Stimulated activated CD4-positive, alpha-beta T cell treated with anti-CD3 and anti-CD28 coated beads, TNF-alpha, amount 100 ng/mL, for 48 hours (primary cell): Measurements from ENCODE around the gene CLEC4M.
"Not testable (repeated sequence)": the region's sequence is repeated elsewhere in the genome, so short reads cannot be mapped to it uniquely, and the experiment has no call there.

ENCODE experiments used
- DNase-seq, 3 donors: peaks; one replicate each; pipeline ENCODE4 v3.0.0-alpha.2; 2020; ENCODE audit warnings: low read depth in 3 of 3

CLEC4M gene

DNA sequence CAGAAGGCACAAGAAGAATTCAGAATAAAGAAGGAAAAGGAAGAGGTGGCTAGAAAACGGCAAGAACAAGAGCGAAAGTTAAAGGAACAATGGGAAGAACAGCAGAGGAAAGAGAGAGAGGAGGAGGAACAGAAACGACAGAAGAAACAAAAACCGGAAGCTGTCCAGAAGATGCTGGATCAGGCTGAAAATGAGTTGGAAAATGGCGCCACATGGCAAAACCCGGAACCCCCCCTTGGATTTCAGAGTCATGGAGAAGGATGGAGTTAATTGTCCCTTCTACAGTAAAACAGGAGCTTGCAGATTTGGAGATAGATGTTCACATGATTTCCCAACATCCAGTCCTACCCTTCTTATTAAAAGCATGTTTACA lies 22.4 kb upstream of the CLEC4M start:
- DNase-seq = no peak

DNA sequence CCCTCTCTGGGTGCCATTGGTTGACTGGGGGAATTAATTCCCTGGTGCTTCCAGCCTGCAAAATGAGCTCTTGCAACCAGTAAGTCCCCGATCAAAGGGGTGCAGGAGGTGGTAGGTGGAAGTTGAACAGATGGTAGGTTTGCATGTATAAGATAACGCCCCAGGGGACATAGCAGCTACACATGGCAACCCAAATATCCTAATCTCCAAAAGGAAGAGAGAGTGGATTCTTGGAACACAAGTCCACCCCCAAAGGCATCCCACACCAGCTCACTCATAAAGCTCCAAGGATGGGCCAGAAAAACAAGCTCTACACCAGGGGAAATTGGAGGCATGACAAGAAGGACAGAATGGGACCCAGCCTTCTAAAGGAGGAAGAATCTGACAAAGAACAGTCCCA lies 20.5 kb upstream of the CLEC4M start:
- DNase-seq = no peak

- no peak for DNase-seq
Measured at GRCh38 chr19:7742991-7743390, 20.1 kb upstream of the CLEC4M start.

GRCh38 chr19:7743425-7743841 lies 19.6 kb upstream of the CLEC4M start:
- peak in 1 of 3 donors; percentile 28 for DNase-seq

GRCh38 chr19:7744199-7744786 lies 18.8 kb upstream of the CLEC4M start:
- no peak for DNase-seq

DNA sequence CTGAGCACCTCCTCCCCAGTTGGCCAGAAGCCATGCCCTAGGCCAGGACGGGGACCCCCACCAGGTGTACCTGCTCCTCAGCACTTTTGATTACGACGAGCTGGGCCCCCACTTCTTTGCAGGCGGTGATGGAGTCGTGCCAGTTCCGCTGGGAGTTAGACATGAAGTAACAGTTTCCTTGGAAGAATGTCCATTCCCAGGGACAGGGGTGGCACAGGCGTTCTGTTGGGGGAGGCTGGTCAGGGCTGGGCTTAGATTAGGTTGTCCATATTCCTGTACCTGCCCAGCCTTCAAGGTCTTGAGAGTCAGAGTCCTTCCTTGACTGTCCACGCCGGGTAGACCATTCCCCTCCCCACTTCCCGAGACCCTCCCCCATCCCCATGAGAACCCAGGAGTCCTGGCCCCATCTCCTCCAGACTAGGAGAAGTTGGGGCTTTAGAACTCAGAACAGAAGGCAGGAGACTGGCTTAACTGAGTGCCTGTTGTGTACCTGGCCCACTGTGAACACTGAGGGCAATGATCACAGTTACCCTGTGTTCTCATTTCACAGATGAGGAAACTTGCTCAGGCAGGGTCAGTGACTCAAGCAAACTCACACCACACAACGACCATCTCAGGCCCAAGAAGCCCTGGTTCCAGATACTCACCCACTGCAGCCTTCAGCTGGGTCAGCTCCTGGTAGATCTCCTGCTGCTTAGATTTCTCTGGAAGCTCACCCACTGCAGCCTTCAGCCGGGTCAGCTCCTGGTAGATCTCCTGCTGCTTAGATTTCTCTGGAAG lies 18.0 kb upstream of the CLEC4M start:
- DNase-seq = no peak

DNA sequence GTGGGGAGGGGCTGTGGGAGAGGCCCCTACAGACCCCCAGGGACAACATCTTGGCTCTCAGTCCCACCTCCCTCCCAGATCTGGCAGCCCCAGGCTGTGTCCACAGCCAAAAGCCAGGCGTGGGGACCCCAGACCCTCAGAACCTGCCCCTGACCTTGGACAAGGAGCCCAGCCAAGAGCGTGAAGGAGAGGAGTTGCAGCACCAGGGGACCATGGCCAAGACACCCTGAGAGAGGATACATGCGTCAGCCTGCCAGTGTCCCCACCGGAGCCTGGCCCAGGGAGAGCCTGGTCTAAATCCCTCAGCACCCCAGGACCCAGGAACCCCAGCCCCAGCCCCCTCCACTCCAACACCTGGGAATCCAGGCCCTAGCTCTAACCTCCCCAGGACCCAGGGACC lies 16.7 kb upstream of the CLEC4M start:
- not testable (repeated sequence) for DNase-seq

- DNase-seq = no peak
Measured at GRCh38 chr19:7746903-7747884, 15.8 kb upstream of the CLEC4M start, which contains the start of gene CD209. CD209 (minus strand) TSS chr19:7747534; CDS start chr19:7747511, 23 bp downstream.

- DNase-seq = no peak
Measured at GRCh38 chr19:7748171-7748570, 14.9 kb upstream of the CLEC4M start.

- DNase-seq = no peak
Measured at GRCh38 chr19:7748756-7749155, 14.3 kb upstream of the CLEC4M start.

- DNase-seq = peak in 2 of 3 donors; percentile 33 to 35
Measured at GRCh38 chr19:7751157-7751783, 11.8 kb upstream of the CLEC4M start.

GRCh38 chr19:7756258-7756657 lies 6.8 kb upstream of the CLEC4M start:
- DNase-seq = no peak

GRCh38 chr19:7757358-7757757 lies 5.7 kb upstream of the CLEC4M start:
- DNase-seq = no peak

GRCh38 chr19:7759156-7759555 lies 3.9 kb upstream of the CLEC4M start:
- DNase-seq = no peak

DNA sequence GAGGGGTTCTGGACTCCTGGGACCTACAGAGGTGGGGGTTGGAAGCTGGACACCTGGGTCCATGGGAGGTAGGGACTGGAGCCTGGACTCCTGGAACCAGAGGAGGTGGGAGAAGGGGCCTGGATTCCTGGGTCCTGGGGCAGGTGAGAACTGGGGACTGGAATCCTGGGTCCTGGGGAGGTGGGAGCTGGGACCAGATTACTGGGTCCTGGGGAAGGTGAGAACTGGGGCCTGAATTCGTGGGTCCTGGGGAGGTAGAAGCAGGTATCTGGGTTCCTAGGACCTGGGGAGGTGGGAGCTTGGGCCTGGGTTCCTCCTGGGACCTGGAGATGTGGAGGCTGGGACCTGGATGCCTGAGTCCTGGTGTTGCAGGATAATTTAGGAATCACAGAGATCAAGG lies 653 bp downstream of the CLEC4M start:
- DNase-seq = no peak

GRCh38 chr19:7764157-7764556 lies 1.1 kb downstream of the CLEC4M start:
- not testable (repeated sequence) for DNase-seq

DNA sequence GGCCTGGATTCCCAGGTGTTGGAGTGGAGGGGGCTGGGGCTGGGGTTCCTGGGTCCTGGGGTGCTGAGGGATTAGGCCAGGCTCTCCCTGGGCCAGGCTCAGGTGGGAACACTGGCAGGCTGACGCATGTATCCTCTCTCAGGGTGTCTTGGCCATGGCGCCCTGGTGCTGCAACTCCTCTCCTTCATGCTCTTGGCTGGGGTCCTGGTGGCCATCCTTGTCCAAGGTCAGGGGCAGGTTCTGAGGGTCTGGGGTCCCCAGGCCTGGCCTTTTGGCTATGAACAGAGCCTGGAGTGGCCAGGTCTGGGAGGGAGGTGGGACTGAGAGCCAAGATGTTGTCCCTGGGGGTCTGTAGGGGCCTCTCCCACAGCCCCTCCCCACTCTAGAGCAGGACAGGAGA lies 2.0 kb downstream of the CLEC4M start:
- not testable (repeated sequence) for DNase-seq

DNA sequence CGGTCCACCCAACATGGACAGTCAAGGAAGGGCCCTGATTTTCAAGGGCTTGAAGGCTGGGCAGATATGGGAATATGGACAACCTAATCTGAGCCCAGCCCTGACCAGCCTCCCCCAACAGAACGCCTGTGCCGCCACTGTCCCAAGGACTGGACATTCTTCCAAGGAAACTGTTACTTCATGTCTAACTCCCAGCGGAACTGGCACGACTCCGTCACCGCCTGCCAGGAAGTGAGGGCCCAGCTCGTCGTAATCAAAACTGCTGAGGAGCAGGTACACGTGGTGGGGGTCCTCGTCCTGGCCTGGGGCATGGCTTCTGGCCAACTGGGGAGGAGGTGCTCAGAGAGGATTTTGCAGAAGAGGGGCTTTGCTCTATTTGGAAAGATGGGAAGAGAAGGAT lies 3.5 kb downstream of the CLEC4M start:
- DNase-seq = no peak

DNA sequence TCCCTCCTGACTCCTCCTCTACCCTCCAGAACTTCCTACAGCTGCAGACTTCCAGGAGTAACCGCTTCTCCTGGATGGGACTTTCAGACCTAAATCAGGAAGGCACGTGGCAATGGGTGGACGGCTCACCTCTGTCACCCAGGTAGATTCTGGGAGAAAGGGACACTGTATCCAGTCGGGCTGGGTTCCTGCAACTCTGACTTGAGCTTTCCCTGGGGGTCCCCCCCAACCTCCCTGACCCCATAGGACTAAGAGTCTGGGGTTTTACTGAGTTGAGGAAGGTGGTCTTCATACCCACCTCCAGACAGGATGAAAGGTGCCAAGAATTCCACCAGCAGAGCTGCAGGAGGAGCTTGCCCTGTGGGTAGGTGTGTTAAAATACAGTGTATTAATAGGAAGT lies 4.4 kb downstream of the CLEC4M start:
- no peak for DNase-seq

DNA sequence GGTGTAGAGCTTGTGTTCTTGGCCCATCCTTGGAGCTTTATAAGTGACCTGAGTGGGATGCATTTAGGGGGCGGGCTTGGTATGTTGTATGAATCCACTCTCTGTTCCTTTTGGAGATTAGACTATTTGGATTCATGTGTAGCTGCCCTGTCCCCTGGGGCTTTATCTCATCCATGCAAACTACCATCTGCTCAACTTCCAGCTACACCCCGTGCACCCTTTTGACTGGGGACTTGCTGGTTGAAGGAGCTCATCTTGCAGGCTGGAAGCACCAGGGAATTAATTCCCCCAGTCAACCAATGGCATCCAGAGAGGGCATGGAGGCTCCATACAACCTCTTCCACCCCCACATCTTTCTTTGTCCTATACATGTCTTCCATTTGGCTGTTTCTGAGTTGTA lies 6.1 kb downstream of the CLEC4M start:
- DNase-seq = no peak

- DNase-seq = no peak
Measured at GRCh38 chr19:7771072-7771471, 8.0 kb downstream of the CLEC4M start.
